Measurements from ENCODE around the gene ZNF83.

The ZNF83 gene

DNA sequence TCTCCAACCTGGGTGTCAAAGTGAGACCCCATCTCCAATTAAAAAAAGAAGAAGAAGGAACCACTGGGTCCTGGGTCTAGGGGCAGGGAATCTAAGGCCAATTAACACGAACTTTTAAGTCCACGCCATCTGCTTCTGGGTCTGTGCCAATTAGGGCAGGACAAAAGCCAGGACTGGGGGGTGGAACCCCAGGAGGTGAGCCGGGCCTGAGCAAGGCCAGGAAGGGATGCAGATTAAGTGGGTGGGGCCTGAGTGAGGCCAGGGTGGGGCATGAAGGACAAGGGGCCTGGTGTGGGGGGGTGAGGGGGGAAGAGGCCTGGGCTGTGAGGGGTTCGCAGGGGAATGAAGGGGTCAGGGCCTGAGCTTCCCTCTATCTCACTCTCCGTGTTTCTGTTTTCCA is 26.3 kb upstream of the ZNF83 start:
- H3K4me3 ChIP-seq (ENCODE audit: low read depth, low read length), result no peak overlapping the region
- DNase-seq (ENCODE audit: low read depth, low spot score), result no peak
- TF ChIP-seq, protein P1, sequence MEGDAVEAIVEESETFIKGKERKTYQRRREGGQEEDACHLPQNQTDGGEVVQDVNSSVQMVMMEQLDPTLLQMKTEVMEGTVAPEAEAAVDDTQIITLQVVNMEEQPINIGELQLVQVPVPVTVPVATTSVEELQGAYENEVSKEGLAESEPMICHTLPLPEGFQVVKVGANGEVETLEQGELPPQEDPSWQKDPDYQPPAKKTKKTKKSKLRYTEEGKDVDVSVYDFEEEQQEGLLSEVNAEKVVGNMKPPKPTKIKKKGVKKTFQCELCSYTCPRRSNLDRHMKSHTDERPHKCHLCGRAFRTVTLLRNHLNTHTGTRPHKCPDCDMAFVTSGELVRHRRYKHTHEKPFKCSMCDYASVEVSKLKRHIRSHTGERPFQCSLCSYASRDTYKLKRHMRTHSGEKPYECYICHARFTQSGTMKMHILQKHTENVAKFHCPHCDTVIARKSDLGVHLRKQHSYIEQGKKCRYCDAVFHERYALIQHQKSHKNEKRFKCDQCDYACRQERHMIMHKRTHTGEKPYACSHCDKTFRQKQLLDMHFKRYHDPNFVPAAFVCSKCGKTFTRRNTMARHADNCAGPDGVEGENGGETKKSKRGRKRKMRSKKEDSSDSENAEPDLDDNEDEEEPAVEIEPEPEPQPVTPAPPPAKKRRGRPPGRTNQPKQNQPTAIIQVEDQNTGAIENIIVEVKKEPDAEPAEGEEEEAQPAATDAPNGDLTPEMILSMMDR (IDR thresholded peaks at IDR 0.05; ENCODE audit: insufficient read depth, low read length, missing control alignments), result no peak
- ChIA-PET CTCF (interaction anchor here (0.6 kb wide), 1 partner anchor 127 kb away, joined by 3 read pairs; no protein-coding TSS in a partner anchor), POLR2A (no interaction called here)

DNA sequence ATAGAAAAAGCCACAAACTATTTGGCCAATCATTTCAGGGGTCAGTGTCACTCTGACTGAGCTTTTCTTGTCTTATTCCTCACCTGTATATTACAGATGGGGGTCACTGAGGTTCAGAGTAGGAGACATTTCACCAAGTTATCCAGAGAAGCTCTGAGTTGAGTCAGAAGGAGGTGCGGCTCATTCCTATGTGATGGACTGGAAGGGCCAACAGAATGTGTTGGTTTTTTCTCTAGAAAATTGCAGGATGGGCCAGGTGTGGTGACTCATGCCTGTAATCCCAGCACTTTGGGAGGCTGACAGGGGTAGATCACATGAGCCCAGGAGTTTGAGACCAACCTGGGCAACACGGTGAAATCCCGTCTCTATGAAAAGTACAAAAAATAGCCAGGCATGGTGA is 24.5 kb upstream of the ZNF83 start:
- no peak for DNase-seq (ENCODE audit: low read depth, low spot score)
- CTCF ChIA-PET, result no interaction called here
- TF ChIP-seq, protein P1 (IDR thresholded peaks at IDR 0.05; ENCODE audit: insufficient read depth, low read length, missing control alignments), result no peak

DNA sequence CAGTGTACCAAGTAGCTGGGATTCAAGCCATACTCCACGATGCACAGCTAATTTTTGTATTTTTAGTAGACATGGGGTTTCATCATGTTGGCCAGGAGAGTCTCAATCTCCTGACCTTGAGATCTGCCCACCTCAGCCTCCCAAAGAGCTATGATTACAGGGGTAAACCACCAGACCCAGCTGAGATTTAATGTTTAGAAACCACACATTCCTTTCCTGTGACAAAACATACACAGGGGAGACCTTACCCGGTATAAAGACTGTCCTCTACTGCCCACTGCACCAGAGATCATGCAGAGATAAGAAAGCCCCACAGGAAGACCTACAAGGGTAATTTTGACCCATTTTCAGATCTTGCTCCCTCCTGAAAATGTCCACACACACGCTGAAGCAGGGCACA is 22.8 kb upstream of the ZNF83 start:
- POLR2A ChIA-PET, result no interaction called here
- CTCF ChIA-PET, result interaction anchor here (1.1 kb wide), 1 partner anchor 10 kb away, joined by 3 read pairs; no protein-coding TSS in a partner anchor
- no peak for DNase-seq (ENCODE audit: low read depth, low spot score)
- H3K4me3 ChIP-seq (ENCODE audit: low read depth, low read length), result no peak overlapping the region
- TF ChIP-seq, protein P1 (IDR thresholded peaks at IDR 0.05; ENCODE audit: insufficient read depth, low read length, missing control alignments), result no peak

More for the DNA sequence above, 24.5 kb upstream of the ZNF83 start:
- no peak overlapping the region for H3K4me3 ChIP-seq (ENCODE audit: low read depth, low read length)
- POLR2A ChIA-PET, result no interaction called here

DNA sequence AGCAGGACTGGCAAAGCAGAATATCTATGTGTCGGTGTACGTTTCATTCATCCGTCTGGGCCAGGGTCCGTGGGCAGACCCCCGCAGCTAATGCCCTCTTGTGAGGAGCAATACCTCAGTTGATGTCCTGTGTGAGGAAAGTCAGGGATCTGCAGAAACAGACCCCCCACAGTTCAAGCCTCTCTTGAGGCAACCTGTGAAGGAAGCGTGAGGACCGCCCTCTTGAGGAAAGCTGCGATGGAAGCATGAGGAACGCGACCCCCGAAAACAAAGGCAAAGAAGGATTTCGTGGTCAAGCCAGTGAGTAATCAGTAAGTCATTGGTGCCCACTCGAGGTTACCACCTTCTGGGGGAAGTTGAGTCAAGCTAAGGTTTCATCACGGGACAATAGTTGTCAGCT is 20.9 kb upstream of the ZNF83 start:
- TF ChIP-seq, protein P1 (IDR thresholded peaks at IDR 0.05; ENCODE audit: insufficient read depth, low read length, missing control alignments), result no peak
- H3K4me3 ChIP-seq (ENCODE audit: low read depth, low read length), result no peak overlapping the region
- DNase-seq (ENCODE audit: low read depth, low spot score), result no peak
- POLR2A ChIA-PET, result no interaction called here
- CTCF ChIA-PET, result no interaction called here

DNA sequence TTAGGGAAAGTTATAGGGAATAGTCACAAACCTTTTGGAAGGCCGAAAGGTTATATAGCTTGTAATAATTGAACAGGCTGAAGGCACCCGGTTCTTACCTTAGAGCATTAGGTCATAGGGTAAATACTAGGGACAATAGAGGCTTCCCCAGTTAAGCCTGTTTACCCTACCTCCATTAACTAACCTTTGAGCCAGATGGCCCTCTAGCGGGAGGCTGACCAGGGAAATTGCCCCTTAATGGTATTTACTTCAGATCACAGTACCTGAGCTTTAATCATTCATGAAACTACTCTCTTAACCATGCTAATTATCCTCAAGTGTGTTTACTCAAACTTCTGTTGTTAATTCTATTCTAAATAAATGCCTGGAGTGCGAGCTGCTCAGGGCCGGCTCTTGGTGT is 20.4 kb upstream of the ZNF83 start:
- DNase-seq (ENCODE audit: low read depth, low spot score), result no peak
- ChIA-PET CTCF (no interaction called here), POLR2A (no interaction called here)
- H3K4me3 ChIP-seq (ENCODE audit: low read depth, low read length), result no peak overlapping the region
- TF ChIP-seq, protein P1 (IDR thresholded peaks at IDR 0.05; ENCODE audit: insufficient read depth, low read length, missing control alignments), result no peak

DNA sequence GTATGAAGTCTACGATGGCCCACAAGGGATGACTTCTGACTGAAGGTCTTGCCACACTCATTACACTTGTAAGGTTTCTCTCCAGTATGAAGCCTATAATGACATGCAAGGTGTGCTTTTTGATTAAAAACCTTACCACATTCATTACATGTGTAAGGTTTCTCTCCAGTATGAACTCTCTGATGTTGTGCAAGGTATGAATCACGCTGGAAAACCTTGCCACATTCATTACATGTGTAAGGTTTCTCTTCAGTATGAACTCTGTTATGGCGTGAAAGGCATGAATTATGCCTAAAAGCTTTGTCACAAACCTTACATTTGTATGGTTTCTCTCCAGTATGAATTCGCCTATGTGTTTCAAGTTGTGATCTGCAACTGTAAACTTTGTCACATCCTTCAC is 15.0 kb upstream of the ZNF83 start:
- H3K4me3 ChIP-seq (ENCODE audit: low read depth, low read length), result no peak overlapping the region
- CTCF ChIA-PET, result no interaction called here
- POLR2A ChIA-PET, result no interaction called here
- TF ChIP-seq, protein P1 (IDR thresholded peaks at IDR 0.05; ENCODE audit: insufficient read depth, low read length, missing control alignments), result no peak
- DNase-seq (ENCODE audit: low read depth, low spot score), result no peak

All from AG04449 (cell line).